ENCODE results near the gene SMC4. TPM values are rescaled to one million over a fixed set of nuclear protein-coding genes. Genes with fewer than 3 reads are reported as not detected.

The SMC4 gene
- total and polyA plus RNA-seq, 9 donors = 8.9 to 28.2 (median 18.0) TPM

DNA sequence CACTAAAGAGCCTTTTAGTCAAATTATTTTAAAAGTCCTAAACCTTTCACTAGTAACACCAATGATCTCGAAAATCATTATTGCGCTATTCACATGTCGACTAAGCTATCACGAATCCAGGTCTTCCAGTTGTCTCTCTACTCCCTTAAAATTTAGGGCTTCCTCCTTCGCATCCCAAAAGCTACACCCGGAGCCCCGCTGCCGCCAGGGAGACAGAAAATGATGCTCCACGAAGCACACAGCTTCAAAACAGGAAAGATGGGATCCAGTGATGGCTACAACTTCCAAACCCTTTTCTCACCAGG is 678 bp upstream of the SMC4 start:
- H3K4me3 ChIP-seq = peak overlapping the region; percentile 77
- H3K27ac ChIP-seq = peak overlapping the region; percentile 9 to 87
- H3K27me3 ChIP-seq = no peaks in the 10 kb centered on the region
- WGBS, 3 donors = 0 to 1% (median 1%) methylated on average over 9 of the region's 9 CpGs
- no peaks in the 10 kb centered on the region for H3K36me3 ChIP-seq
- TF ChIP-seq, protein P1, sequence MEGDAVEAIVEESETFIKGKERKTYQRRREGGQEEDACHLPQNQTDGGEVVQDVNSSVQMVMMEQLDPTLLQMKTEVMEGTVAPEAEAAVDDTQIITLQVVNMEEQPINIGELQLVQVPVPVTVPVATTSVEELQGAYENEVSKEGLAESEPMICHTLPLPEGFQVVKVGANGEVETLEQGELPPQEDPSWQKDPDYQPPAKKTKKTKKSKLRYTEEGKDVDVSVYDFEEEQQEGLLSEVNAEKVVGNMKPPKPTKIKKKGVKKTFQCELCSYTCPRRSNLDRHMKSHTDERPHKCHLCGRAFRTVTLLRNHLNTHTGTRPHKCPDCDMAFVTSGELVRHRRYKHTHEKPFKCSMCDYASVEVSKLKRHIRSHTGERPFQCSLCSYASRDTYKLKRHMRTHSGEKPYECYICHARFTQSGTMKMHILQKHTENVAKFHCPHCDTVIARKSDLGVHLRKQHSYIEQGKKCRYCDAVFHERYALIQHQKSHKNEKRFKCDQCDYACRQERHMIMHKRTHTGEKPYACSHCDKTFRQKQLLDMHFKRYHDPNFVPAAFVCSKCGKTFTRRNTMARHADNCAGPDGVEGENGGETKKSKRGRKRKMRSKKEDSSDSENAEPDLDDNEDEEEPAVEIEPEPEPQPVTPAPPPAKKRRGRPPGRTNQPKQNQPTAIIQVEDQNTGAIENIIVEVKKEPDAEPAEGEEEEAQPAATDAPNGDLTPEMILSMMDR (IDR thresholded peaks at IDR 0.05) = no peak
- TF ChIP-seq POLR2A (IDR thresholded peaks at IDR 0.05) = no peak
- TF ChIP-seq EP300 (IDR thresholded peaks at IDR 0.05) = no peak
- no peak for DNase-seq
- H3K4me1 ChIP-seq (ENCODE audit: insufficient read depth) = peaks cover 1% of the 10 kb centered on the region
- no peaks in the 10 kb centered on the region for H3K9me3 ChIP-seq
- intact Hi-C loops (cut with DNase I) = no loop called here

DNA sequence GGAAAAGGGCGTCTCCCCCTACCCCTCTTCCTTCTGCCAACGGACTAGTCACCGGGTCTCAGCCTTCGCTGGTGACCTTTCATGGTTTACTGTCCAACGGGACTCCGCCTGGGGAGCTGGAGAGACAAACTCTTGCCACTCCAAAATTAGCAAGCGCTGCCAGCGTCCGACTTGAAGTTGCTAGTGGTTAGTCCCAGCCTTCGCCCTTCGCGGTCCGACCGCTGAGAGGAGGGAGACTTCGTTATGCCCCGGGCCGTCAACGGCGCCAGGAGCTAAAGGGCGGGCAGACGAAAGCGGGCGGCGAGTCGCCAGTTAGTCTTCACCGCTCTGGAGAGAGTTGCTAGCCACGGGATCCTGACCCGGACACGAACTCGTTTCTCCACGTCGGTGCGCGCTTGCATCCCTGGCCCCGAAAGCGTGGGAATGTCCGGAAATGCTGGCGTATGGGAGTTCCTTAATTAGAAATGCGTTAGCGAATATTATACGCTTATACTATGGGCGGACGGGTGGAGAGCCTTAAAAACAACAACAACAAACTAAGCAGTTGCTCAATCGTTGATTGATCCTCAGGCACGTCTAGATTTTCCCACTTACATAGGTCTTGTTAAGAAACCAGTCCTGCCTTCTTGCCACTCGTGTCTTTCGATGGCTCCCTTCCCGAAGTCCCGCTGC is 716 bp downstream of the SMC4 start:
- DNase-seq = peak; percentile 22 to 61 (median 50)
- TF ChIP-seq EP300 (IDR thresholded peaks at IDR 0.05) (no peak), POLR2A (IDR thresholded peaks at IDR 0.05) (no peak)
- TF ChIP-seq, protein P1 (IDR thresholded peaks at IDR 0.05) = no peak
- 0 to 1% (median 0%) methylated on average over 47 to 49 of the region's 49 CpGs for WGBS, 3 donors
- no peaks in the 10 kb centered on the region for H3K36me3 ChIP-seq
- H3K9me3 ChIP-seq = no peaks in the 10 kb centered on the region
- H3K27ac ChIP-seq = peak overlapping the region; percentile 74 to 87
- intact Hi-C loops (cut with DNase I) = no loop called here
- H3K27me3 ChIP-seq = no peaks in the 10 kb centered on the region
- H3K4me1 ChIP-seq (ENCODE audit: insufficient read depth) = peaks cover 1% of the 10 kb centered on the region
- H3K4me3 ChIP-seq = peak overlapping the region; percentile 77

DNA sequence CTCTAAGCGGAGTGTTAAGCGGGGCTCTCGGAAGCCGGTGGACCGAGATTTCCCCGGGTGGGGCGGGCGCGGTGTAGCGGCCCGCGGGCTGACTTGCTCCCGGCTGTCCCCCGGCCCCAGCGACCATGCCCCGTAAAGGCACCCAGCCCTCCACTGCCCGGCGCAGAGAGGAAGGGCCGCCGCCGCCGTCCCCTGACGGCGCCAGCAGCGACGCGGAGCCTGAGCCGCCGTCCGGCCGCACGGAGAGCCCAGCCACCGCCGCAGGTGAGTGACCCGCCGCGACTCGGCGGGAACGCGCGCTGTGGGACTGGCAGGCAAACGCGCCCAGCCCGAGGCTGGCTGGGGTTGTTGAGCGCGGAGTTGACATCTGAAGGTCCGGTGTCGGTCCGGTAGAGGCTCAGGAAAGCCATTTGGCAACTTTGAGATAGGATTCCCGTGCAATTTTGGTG is 1.3 kb downstream of the SMC4 start:
- Histone ChIP-seq H3K4me3 (peak overlapping the region; percentile 77), H3K36me3 (no peaks in the 10 kb centered on the region), H3K27me3 (no peaks in the 10 kb centered on the region), H3K9me3 (no peaks in the 10 kb centered on the region), H3K4me1 (ENCODE audit: insufficient read depth) (peaks cover 1% of the 10 kb centered on the region), H3K27ac (no peak overlapping the region)
- DNase-seq = peak in 3 of 5 donors; percentile 19 to 42 (median 38)
- no peak for TF ChIP-seq EP300 (IDR thresholded peaks at IDR 0.05)
- intact Hi-C loops (cut with DNase I) = no loop called here
- 1 to 3% (median 1%) methylated on average over 26 to 51 of the region's 51 CpGs for WGBS, 3 donors

DNA sequence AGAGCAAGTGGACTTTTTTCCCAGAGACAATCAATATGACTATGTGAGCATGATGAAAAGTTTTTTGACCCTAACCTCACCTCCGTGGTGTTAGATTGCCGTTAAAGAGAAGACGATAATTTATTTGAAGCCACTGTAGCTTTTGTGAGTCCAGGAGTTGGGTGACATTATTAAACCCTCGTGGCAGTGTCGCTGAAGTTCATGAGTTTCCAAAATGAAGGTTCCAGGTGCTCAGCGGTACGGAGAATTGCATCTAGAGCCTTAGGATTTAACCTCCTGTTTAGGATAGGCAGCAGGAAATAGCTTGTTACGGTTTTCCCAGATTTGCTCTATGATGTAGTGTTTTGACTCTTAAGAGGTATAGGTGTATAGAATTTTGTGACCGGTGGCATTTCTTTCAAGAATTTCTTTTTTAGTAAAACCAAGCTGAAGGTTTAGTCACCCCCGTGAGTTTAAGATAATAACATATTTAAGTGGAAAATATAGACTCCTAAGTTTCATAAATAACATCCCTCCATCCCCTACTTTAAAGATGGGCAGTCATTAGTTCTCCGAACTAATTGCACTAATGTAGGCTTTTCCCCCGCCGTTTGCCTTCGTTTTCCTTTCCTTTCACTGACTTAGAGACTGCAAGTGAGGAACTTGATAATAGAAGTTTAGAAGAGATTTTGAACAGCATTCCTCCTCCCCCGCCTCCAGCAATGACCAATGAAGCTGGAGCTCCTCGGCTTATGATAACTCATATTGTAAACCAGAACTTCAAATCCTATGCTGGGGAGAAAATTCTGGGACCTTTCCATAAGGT is 2.0 kb downstream of the SMC4 start:
- Histone ChIP-seq H3K36me3 (no peaks in the 10 kb centered on the region), H3K4me1 (ENCODE audit: insufficient read depth) (peaks cover 1% of the 10 kb centered on the region), H3K27ac (no peak overlapping the region), H3K9me3 (no peaks in the 10 kb centered on the region), H3K27me3 (no peaks in the 10 kb centered on the region), H3K4me3 (peak overlapping the region; percentile 77)
- intact Hi-C loops (cut with DNase I) = no loop called here
- no peak for DNase-seq
- 34 to 40% (median 34%) methylated on average over 16 of the region's 16 CpGs for WGBS, 3 donors
- TF ChIP-seq, protein P1 (IDR thresholded peaks at IDR 0.05) = no peak
- TF ChIP-seq POLR2A (IDR thresholded peaks at IDR 0.05) = no peak
- no peak for TF ChIP-seq EP300 (IDR thresholded peaks at IDR 0.05)

Data from ovary (tissue), 9 donors.